Smooth muscle cell (in vitro differentiated cells): Measurements from ENCODE around the gene BRINP3. TPM values are rescaled to one million over a fixed set of nuclear protein-coding genes. Genes with fewer than 3 reads are reported as not detected.

Experiments used
- DNase-seq: peaks from one replicate; lab custom pipeline; 2025; ENCODE audit not compliant: unreplicated experiment; lab: John Stamatoyannopoulos, UW
- H2AFZ ChIP-seq: fragments of 200-600 bp; sonication (generic); 2 replicates; pipeline ENCODE4 v1.6.0; 2016; ENCODE audit warnings: antibody characterized with exemption, low read depth, mild to moderate bottlenecking
- H3F3A ChIP-seq: fragments of 200-600 bp; sonication (generic); 2 replicates; pipeline ENCODE4 v1.6.0; 2017; ENCODE audit warnings: antibody characterized with exemption, low read depth
- H3K27ac ChIP-seq: fragments of 200-600 bp; sonication (generic); 2 replicates; pipeline ENCODE4 v1.5.1; 2016; ENCODE audit warnings: low read depth, mild to moderate bottlenecking
- H3K27me3 ChIP-seq: fragments of 200-600 bp; sonication (generic); 2 replicates; pipeline ENCODE4 v1.6.1; 2016; ENCODE audit warnings: low read depth, mild to moderate bottlenecking
- H3K36me3 ChIP-seq: fragments of 200-600 bp; sonication (generic); 2 replicates; pipeline ENCODE4 v1.5.1; 2016; ENCODE audit warnings: low read depth
- H3K4me1 ChIP-seq: fragments of 200-600 bp; sonication (generic); 2 replicates; pipeline ENCODE4 v1.5.1; 2016; ENCODE audit warnings: low read depth
- H3K4me2 ChIP-seq: fragments of 200-600 bp; sonication (generic); 2 replicates; pipeline ENCODE4 v1.6.0; 2016; ENCODE audit warnings: mild to moderate bottlenecking
- H3K4me3 ChIP-seq: fragments of 200-600 bp; sonication (generic); 2 replicates; pipeline ENCODE4 v1.5.1; 2016; ENCODE audit warnings: mild to moderate bottlenecking
- H3K79me2 ChIP-seq: fragments of 200-600 bp; sonication (generic); 2 replicates; pipeline ENCODE4 v1.6.0; 2016; ENCODE audit warnings: low read depth, mild to moderate bottlenecking
- H3K9ac ChIP-seq: fragments of 200-600 bp; sonication (generic); 2 replicates; pipeline ENCODE4 v1.6.0; 2016; ENCODE audit warnings: low read depth
- H3K9me3 ChIP-seq: fragments of 200-600 bp; sonication (generic); replicated peaks from 2 replicates; pipeline ENCODE4 v1.5.1; 2016; ENCODE audit warnings: low read depth
- H4K20me1 ChIP-seq: fragments of 200-600 bp; sonication (generic); 2 replicates; pipeline ENCODE4 v1.6.0; 2016; ENCODE audit warnings: low read depth
- WGBS: methylation state at CpG from one replicate; pipeline ENCODE4 v1.1.7; 2016; ENCODE audit warnings: low lambda C conversion rate; 5-methylcytosine and 5-hydroxymethylcytosine counted together
- polyA plus RNA-seq: library from polyadenylated mRNA; unstranded; fragments of >200 nt; fragmentation: Nextera tagmentation; extraction: Ambion mirVana; gene quantifications from 2 replicates; pipeline ENCODE4 v1.2.1, GENCODE V29; 2016
- total RNA-seq: library from RNA; depleted of rRNA; stranded (reverse); fragments of >200 nt; gene quantifications from 2 replicates; pipeline ENCODE4 v1.2.3, GENCODE V29; 2014
- TF ChIP-seq, protein P1 (sequence below): fragments of 200-600 bp; sonication (generic); IDR thresholded peaks from 2 replicates; pipeline ENCODE4 v1.5.1; 2017; ENCODE audit warnings: borderline replicate concordance, mild to moderate bottlenecking, antibody characterized with exemption; ENCODE audit not compliant: insufficient read depth, poor library complexity, severe bottlenecking

BRINP3 gene
- total and polyA plus RNA-seq, 2 experiments from 2014 or later, result not detected

DNA sequence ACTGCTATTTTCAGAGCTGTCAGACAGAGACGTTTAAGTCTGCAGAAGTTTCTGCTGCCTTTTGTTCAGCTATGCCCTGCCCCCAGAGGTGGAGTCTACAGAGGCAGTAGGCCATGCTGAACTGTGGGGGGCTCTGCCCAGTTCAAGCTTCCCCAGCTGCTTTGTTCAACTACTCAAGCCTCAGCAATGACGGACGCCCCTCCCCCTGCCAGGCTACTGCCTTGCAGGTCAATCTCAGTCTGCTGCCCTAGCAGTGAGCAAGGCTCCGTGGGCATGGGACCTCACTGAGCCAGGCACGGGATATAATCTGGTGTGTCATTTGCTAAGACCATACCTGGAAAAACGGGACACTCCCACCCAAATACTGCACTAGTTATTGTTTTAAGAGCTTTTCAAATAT is 219.7 kb downstream of the BRINP3 start:
- no peak overlapping the region for H3K4me2 ChIP-seq
- TF ChIP-seq, protein P1, sequence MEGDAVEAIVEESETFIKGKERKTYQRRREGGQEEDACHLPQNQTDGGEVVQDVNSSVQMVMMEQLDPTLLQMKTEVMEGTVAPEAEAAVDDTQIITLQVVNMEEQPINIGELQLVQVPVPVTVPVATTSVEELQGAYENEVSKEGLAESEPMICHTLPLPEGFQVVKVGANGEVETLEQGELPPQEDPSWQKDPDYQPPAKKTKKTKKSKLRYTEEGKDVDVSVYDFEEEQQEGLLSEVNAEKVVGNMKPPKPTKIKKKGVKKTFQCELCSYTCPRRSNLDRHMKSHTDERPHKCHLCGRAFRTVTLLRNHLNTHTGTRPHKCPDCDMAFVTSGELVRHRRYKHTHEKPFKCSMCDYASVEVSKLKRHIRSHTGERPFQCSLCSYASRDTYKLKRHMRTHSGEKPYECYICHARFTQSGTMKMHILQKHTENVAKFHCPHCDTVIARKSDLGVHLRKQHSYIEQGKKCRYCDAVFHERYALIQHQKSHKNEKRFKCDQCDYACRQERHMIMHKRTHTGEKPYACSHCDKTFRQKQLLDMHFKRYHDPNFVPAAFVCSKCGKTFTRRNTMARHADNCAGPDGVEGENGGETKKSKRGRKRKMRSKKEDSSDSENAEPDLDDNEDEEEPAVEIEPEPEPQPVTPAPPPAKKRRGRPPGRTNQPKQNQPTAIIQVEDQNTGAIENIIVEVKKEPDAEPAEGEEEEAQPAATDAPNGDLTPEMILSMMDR, result no peak
- no peak overlapping the region for H3K9ac ChIP-seq
- WGBS, result 66% methylated on average over 6 of the region's 6 CpGs
- no peak overlapping the region for H3K4me3 ChIP-seq
- H4K20me1 ChIP-seq, result no peaks in the 10 kb centered on the region
- H3K36me3 ChIP-seq, result no peaks in the 10 kb centered on the region
- H3K79me2 ChIP-seq, result no peaks in the 10 kb centered on the region
- no peak overlapping the region for H2AFZ ChIP-seq
- no peaks in the 10 kb centered on the region for H3K9me3 ChIP-seq
- H3K4me1 ChIP-seq, result no peaks in the 10 kb centered on the region
- no peak for DNase-seq
- H3K27ac ChIP-seq, result no peak overlapping the region
- no peaks in the 10 kb centered on the region for H3F3A ChIP-seq
- H3K27me3 ChIP-seq, result no peaks in the 10 kb centered on the region

GRCh38 chr1:190252046-190252445 is 225.6 kb downstream of the BRINP3 start:
- TF ChIP-seq, protein P1, result no peak
- no peak overlapping the region for H3K4me2 ChIP-seq
- no peaks in the 10 kb centered on the region for H3K9me3 ChIP-seq
- no peak overlapping the region for H3K4me3 ChIP-seq
- peaks cover 5% of the 10 kb centered on the region for H3K27me3 ChIP-seq
- no peaks in the 10 kb centered on the region for H3K4me1 ChIP-seq
- H3F3A ChIP-seq, result no peaks in the 10 kb centered on the region
- no peak for DNase-seq
- no peak overlapping the region for H3K9ac ChIP-seq
- no peaks in the 10 kb centered on the region for H3K79me2 ChIP-seq
- no peaks in the 10 kb centered on the region for H4K20me1 ChIP-seq
- no peaks in the 10 kb centered on the region for H3K36me3 ChIP-seq
- H3K27ac ChIP-seq, result no peak overlapping the region
- no peak overlapping the region for H2AFZ ChIP-seq

- TF ChIP-seq, protein P1, result no peak
- Histone ChIP-seq H3K4me2 (no peak overlapping the region), H3K27ac (no peak overlapping the region), H2AFZ (no peak overlapping the region), H3K27me3 (peaks cover 5% of the 10 kb centered on the region), H3F3A (no peaks in the 10 kb centered on the region), H3K4me1 (no peaks in the 10 kb centered on the region), H3K9ac (no peak overlapping the region), H3K36me3 (no peaks in the 10 kb centered on the region), H3K4me3 (no peak overlapping the region), H3K9me3 (no peaks in the 10 kb centered on the region), H3K79me2 (no peaks in the 10 kb centered on the region), H4K20me1 (no peaks in the 10 kb centered on the region)
- DNase-seq, result no peak
- WGBS, result 98% methylated on average over 2 of the region's 2 CpGs
Measured at GRCh38 chr1:190250368-190250767, 227.3 kb downstream of the BRINP3 start.

GRCh38 chr1:190244406-190244805 is 233.3 kb downstream of the BRINP3 start:
- Histone ChIP-seq H3K36me3 (no peaks in the 10 kb centered on the region), H4K20me1 (no peaks in the 10 kb centered on the region), H3K4me3 (no peak overlapping the region), H3K27me3 (peaks cover 8% of the 10 kb centered on the region), H3K4me1 (no peaks in the 10 kb centered on the region), H3K9ac (no peak overlapping the region), H3K9me3 (no peaks in the 10 kb centered on the region), H3F3A (no peaks in the 10 kb centered on the region), H3K4me2 (no peak overlapping the region), H2AFZ (no peak overlapping the region), H3K79me2 (no peaks in the 10 kb centered on the region), H3K27ac (no peak overlapping the region)
- DNase-seq, result no peak
- TF ChIP-seq, protein P1, result no peak
- 51% methylated on average over 4 of the region's 4 CpGs for WGBS
